ENCODE results near the gene DISC1. TPM values are rescaled to one million over a fixed set of nuclear protein-coding genes. Genes with fewer than 3 reads are reported as not detected.
"Not testable (repeated sequence)": the region's sequence is repeated elsewhere in the genome, so short reads cannot be mapped to it uniquely, and the experiment has no call there.

DISC1 gene
- total RNA-seq, 1 experiment from 2014 or later: 1.8 TPM

GRCh38 chr1:231765825-231766224 lies 139.2 kb downstream of the DISC1 start:
- H3K27ac ChIP-seq (ENCODE audit: low read depth, low read length); H3K79me2 ChIP-seq (ENCODE audit: insufficient read depth, low read length); intact Hi-C loops (cut with micrococcal nuclease); POLR2A ChIA-PET; H3K4me3 ChIP-seq (replicated peaks in 1 of 2; ENCODE audit: low read depth in 1 of 2, low read length in 2 of 2); BruUV-seq (replicated peaks); H3K9me3 ChIP-seq (ENCODE audit: control insufficient read depth in 1 of 2, insufficient read depth in 1 of 2, low read depth in 1 of 2, low read length in 2 of 2); H2AFZ ChIP-seq (ENCODE audit: low read depth, low read length, poor library complexity, severe bottlenecking); H3K27me3 ChIP-seq (ENCODE audit: insufficient read depth, low read length); H3K9me2 ChIP-seq (ENCODE audit: insufficient read depth); RAD21 ChIA-PET (ENCODE audit: low non-redundant PET in 1 of 2, low total read pairs in 2 of 2, uncharacterized antibody in 2 of 2, unreplicated experiment in 2 of 2); H4K20me1 ChIP-seq (ENCODE audit: insufficient read depth); H3K9ac ChIP-seq (ENCODE audit: low read length); H3K36me3 ChIP-seq (ENCODE audit: control insufficient read depth in 1 of 2, insufficient read depth in 2 of 2, low read length in 2 of 2): not testable (repeated sequence)
- ATAC-seq (peak; percentile 74), DNase-seq (ENCODE audit: low read depth, low spot score) (peak; percentile 7)
- TF ChIP-seq FOSL1 (IDR thresholded peaks at IDR 0.05; ENCODE audit: low read depth) (peak; percentile 53; the same call in 1 of the 2 replicates), EGR1 (IDR thresholded peaks at IDR 0.05; ENCODE audit: low read depth) (0 out of 2 replicates have a peak, but pooled peaks have one; percentile 40), JUND (IDR thresholded peaks at IDR 0.05) (peak; percentile 51)
- CTCF ChIA-PET: interaction anchor here (4.2 kb wide), 1 partner anchor 9 kb away, joined by 28 read pairs; no protein-coding TSS in a partner anchor
- Histone ChIP-seq H3K4me1 (ENCODE audit: control insufficient read depth in 1 of 2, insufficient read depth in 2 of 2, low read length in 2 of 2) (peaks cover 12 to 13% of the 10 kb centered on the region in 2 experiments), H3K4me2 (ENCODE audit: low read length) (peak overlapping the region; percentile 47)

DNA sequence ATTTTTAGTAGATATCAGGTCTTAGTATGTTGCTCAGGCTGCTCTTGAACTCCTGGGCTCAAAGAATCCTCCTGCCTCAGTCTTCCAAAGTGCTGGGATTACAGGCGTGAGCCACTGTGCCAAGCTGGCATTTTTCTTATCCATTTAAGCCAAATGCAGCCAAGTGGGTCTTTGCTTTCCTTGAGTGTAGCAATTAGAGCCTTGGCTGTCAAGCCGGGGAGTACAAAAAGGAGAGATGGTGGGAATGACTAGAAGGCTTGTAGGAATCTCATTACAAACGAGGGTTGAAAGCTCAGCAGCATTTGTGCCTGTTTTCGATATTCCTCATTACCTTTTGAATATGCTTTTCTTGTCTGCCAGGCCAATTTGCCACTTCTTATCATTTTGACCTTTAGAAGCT lies 140.9 kb downstream of the DISC1 start:
- Histone ChIP-seq H3K4me2 (ENCODE audit: low read length) (no peak overlapping the region), H3K4me3 (replicated peaks in 1 of 2; ENCODE audit: low read depth in 1 of 2, low read length in 2 of 2) (no peak overlapping the region), H3K79me2 (ENCODE audit: insufficient read depth, low read length) (no peaks in the 10 kb centered on the region), H3K36me3 (ENCODE audit: control insufficient read depth in 1 of 2, insufficient read depth in 2 of 2, low read length in 2 of 2) (no peaks in the 10 kb centered on the region), H3K9me3 (ENCODE audit: control insufficient read depth in 1 of 2, insufficient read depth in 1 of 2, low read depth in 1 of 2, low read length in 2 of 2) (no peaks in the 10 kb centered on the region), H3K9me2 (ENCODE audit: insufficient read depth) (no peaks in the 10 kb centered on the region), H3K27ac (ENCODE audit: low read depth, low read length) (no peak overlapping the region), H3K27me3 (ENCODE audit: insufficient read depth, low read length) (no peaks in the 10 kb centered on the region), H3K4me1 (ENCODE audit: control insufficient read depth in 1 of 2, insufficient read depth in 2 of 2, low read length in 2 of 2) (peaks cover 13% of the 10 kb centered on the region in 2 experiments), H3K9ac (ENCODE audit: low read length) (no peak overlapping the region), H4K20me1 (ENCODE audit: insufficient read depth) (no peaks in the 10 kb centered on the region), H2AFZ (ENCODE audit: low read depth, low read length, poor library complexity, severe bottlenecking) (no peak overlapping the region)
- intact Hi-C loops (cut with micrococcal nuclease): no loop called here
- DNase-seq (ENCODE audit: low read depth, low spot score): no peak
- no peak for ATAC-seq
- ChIA-PET RAD21 (ENCODE audit: low non-redundant PET in 1 of 2, low total read pairs in 2 of 2, uncharacterized antibody in 2 of 2, unreplicated experiment in 2 of 2) (no interaction called here), POLR2A (no interaction called here), CTCF (interaction anchor here (2.0 to 4.2 kb wide), 2 partner anchors 11 to 13 kb away, joined by 4 to 28 read pairs; no protein-coding TSS in a partner anchor)
- BruUV-seq (replicated peaks): no TSS peak
- TF ChIP-seq POLR2AphosphoS5 (IDR thresholded peaks at IDR 0.05; ENCODE audit: low read depth, low read length) (no peak), SP1 (IDR thresholded peaks at IDR 0.05; ENCODE audit: low read depth) (no peak), CEBPB (IDR thresholded peaks at IDR 0.05; ENCODE audit: low read depth) (no peak), CBX3 (IDR thresholded peaks at IDR 0.05; ENCODE audit: low read depth) (no peak)
